Thyroid gland (tissue), 4 donors: ENCODE data around the gene ZNF554. TPM values are rescaled to one million over a fixed set of nuclear protein-coding genes. Genes with fewer than 3 reads are reported as not detected.

ENCODE experiments used
- DNase-seq, 2 donors: peaks; one replicate each; pipeline ENCODE4 v3.0.0-alpha.2; 2019
- H3K27ac ChIP-seq, 3 donors: fragments of 200-600 bp; sonication (generic); 1 replicate in 2 of 3; 2 replicates in 1 of 3; pipeline ENCODE4 v1.5.1; 2016 to 2019; ENCODE audit warnings: mild to moderate bottlenecking in 1 of 3, moderate library complexity in 1 of 3
- H3K27me3 ChIP-seq: fragments of 200-600 bp; sonication (generic); one replicate; pipeline ENCODE4 v1.5.1; 2019
- H3K36me3 ChIP-seq, 2 donors: fragments of 200-600 bp; sonication (generic); one replicate each; pipeline ENCODE4 v1.5.1; 2016 to 2019
- H3K4me1 ChIP-seq, 2 donors: fragments of 200-600 bp; sonication (generic); one replicate each; pipeline ENCODE4 v1.5.1; 2017 to 2019
- H3K4me3 ChIP-seq, 3 donors: fragments of 200-600 bp; sonication (generic); replicated peaks in 1 of 3; 1 replicate in 2 of 3; 2 replicates in 1 of 3; pipeline ENCODE4 v1.5.1; 2016; ENCODE audit warnings: mild to moderate bottlenecking in 1 of 3
- H3K9me3 ChIP-seq: fragments of 200-600 bp; sonication (generic); one replicate; pipeline ENCODE4 v1.5.1; 2017
- POLR2A ChIP-seq, 2 donors: fragments of 450-650 bp; IDR thresholded peaks; one replicate each; pipeline ENCODE4 v1.6.1; 2017; ENCODE audit warnings: antibody characterized with exemption in 2 of 2, mild to moderate bottlenecking in 2 of 2, moderate library complexity in 1 of 2
- WGBS, 2 donors: methylation state at CpG; one replicate each; pipeline ENCODE4 v1.1.5; 2017; 5-methylcytosine and 5-hydroxymethylcytosine counted together
- intact Hi-C: fragments of 100-400 bp; cut with DNase I; formaldehyde crosslinking; loops from one replicate; pipeline ENCODE4 v1.15.1; 2023
- total RNA-seq, 4 donors: library from RNA; depleted of rRNA; stranded (reverse); fragments of >200 nt; gene quantifications; one replicate each; pipeline ENCODE4 v1.2.3, GENCODE V29; 2016
- TF ChIP-seq, protein P1 (sequence below), 6 experiments: fragments of 200-600 bp in 3 of 6; fragments of 450-650 bp in 3 of 6; sonication (generic) in 3 of 6; IDR thresholded peaks; one replicate each; pipeline ENCODE4 v1.5.1; 2016 to 2019; ENCODE audit warnings: antibody characterized with exemption in 6 of 6, mild to moderate bottlenecking in 2 of 6, inconsistent platforms in 1 of 6, moderate library complexity in 1 of 6

The ZNF554 gene
- total RNA-seq, 4 donors from 2014 or later, result 4.9 to 9.2 (median 6.2) TPM

DNA sequence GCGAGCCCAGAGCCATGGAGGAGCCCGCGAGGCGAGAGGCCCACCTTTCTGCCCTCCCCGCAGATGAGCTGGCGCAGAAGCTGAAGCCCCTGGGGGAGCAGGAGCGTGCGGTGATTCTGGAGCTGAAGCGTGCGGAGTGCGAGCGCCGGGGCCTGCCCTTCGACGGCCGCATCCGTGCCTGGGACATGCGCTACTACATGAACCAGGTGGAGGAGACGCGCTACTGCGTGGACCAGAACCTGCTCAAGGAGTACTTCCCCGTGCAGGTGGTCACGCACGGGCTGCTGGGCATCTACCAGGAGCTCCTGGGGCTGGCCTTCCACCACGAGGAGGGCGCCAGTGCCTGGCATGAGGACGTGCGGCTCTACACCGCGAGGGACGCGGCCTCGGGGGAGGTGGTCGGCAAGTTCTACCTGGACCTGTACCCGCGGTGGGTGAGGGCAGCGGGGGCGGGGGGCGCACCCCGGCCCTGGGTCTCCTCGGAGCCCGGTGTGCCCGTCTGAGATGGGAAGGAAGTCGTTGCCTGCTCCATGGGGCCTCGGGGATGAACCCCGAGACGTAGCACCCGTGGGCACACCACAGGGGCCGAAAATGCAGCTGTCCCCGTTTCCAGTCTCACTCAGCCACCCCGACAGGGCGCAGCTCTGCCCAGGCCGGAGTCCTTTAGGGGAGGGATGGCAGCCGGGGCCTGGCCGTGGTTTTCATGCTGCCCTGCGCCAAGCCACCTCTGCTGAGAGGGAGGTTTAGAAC is 12.1 kb upstream of the ZNF554 start:
- WGBS, 2 donors, result 96 to 97% methylated on average over 21 to 39 of the region's 56 CpGs

DNA sequence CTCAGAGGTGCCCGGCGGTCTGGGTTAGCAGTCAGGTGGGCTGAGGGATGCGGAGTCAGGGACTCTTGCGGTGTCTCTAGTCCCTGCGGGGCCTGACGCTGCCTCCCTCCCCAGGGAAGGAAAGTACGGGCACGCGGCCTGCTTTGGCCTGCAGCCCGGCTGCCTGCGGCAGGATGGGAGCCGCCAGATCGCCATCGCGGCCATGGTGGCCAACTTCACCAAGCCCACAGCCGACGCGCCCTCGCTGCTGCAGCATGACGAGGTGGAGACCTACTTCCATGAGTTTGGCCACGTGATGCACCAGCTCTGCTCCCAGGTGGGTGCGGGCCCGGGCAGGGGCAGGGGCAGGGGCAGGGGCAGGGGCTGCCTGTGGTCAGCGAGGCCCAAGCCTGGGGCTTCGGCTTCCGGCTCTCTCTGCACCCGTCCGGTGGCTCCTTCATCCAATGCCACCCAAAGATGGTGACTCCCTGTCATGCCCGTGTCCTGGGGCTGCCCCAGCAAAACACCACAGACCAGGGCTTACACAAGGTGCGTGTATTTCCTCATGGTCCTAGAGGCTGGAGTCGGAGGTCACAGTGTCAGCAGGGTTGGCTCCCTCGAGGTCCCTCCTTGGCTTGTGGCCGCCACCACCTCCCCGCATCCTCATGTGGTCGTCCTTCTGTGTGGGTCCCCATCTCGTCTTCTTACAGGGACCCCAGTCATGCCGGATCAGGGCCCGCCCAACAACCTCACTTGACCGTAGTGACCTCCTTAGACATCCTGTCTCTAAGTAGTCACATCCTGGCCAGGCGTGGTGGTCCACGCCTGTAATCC is 11.3 kb upstream of the ZNF554 start:
- Histone ChIP-seq H3K27ac (no peak overlapping the region), H3K4me1 (no peaks in the 10 kb centered on the region), H3K9me3 (no peaks in the 10 kb centered on the region), H3K4me3 (no peak overlapping the region), H3K36me3 (peaks cover 30 to 45% of the 10 kb centered on the region in 2 donors), H3K27me3 (no peaks in the 10 kb centered on the region)
- no peak for DNase-seq
- intact Hi-C loops, result no loop called here
- TF ChIP-seq POLR2A (IDR thresholded peaks at IDR 0.05), result no peak
- TF ChIP-seq, protein P1, sequence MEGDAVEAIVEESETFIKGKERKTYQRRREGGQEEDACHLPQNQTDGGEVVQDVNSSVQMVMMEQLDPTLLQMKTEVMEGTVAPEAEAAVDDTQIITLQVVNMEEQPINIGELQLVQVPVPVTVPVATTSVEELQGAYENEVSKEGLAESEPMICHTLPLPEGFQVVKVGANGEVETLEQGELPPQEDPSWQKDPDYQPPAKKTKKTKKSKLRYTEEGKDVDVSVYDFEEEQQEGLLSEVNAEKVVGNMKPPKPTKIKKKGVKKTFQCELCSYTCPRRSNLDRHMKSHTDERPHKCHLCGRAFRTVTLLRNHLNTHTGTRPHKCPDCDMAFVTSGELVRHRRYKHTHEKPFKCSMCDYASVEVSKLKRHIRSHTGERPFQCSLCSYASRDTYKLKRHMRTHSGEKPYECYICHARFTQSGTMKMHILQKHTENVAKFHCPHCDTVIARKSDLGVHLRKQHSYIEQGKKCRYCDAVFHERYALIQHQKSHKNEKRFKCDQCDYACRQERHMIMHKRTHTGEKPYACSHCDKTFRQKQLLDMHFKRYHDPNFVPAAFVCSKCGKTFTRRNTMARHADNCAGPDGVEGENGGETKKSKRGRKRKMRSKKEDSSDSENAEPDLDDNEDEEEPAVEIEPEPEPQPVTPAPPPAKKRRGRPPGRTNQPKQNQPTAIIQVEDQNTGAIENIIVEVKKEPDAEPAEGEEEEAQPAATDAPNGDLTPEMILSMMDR (IDR thresholded peaks at IDR 0.05), result no peak
- 88 to 93% methylated on average over 11 to 36 of the region's 41 CpGs for WGBS, 2 donors

More for the DNA sequence above, 12.1 kb upstream of the ZNF554 start:
- Histone ChIP-seq H3K36me3 (peaks cover 30 to 45% of the 10 kb centered on the region in 2 donors), H3K9me3 (no peaks in the 10 kb centered on the region), H3K4me1 (no peaks in the 10 kb centered on the region), H3K4me3 (no peak overlapping the region), H3K27ac (no peak overlapping the region), H3K27me3 (no peaks in the 10 kb centered on the region)
- DNase-seq, result no peak
- intact Hi-C loops, result no loop called here
- no peak for TF ChIP-seq POLR2A (IDR thresholded peaks at IDR 0.05)
- TF ChIP-seq, protein P1 (IDR thresholded peaks at IDR 0.05), result no peak

DNA sequence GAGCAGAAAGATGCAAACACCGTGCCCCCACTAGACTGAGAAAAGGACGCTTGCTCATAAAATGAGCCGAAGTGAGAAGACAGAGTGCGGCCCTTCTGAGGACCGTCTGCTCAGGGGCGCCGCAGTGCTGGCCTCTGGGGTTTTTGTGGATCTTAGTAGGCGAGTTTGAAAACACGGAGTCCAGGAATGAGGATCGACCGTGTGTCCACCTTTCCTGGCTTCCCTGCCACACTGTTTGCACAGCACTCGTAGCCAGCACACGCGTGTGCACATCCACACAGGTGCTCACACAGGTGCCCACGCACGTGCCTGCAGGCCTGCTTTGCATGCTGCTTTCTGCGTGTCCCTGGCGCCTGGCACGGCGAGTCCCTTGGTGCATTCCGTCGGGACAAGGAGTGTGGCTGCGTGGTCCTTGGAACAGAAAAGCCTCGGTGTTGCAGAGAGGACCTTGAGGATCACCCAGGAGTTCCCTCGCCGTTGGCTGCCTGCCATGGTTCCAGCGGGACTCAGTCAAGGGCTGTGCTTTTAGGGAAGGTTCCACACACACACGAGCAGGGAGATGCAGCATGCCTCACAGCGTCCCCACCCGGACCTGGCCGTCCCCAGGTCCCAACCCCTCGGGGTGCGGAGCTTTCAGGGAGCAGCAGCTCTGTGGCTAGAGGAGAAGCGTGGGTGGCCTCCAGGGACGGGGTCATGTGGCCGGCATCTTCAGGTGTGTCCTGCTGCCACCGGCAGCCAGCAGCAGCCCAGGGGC is 10.1 kb upstream of the ZNF554 start:
- Histone ChIP-seq H3K9me3 (no peaks in the 10 kb centered on the region), H3K27ac (no peak overlapping the region), H3K36me3 (peaks cover 30 to 45% of the 10 kb centered on the region in 2 donors), H3K27me3 (no peaks in the 10 kb centered on the region), H3K4me1 (no peaks in the 10 kb centered on the region), H3K4me3 (no peak overlapping the region)
- 93% methylated on average over 26 to 33 of the region's 37 CpGs for WGBS, 2 donors
- intact Hi-C loops, result no loop called here
- TF ChIP-seq POLR2A (IDR thresholded peaks at IDR 0.05), result no peak
- TF ChIP-seq, protein P1 (IDR thresholded peaks at IDR 0.05), result no peak
- no peak for DNase-seq

DNA sequence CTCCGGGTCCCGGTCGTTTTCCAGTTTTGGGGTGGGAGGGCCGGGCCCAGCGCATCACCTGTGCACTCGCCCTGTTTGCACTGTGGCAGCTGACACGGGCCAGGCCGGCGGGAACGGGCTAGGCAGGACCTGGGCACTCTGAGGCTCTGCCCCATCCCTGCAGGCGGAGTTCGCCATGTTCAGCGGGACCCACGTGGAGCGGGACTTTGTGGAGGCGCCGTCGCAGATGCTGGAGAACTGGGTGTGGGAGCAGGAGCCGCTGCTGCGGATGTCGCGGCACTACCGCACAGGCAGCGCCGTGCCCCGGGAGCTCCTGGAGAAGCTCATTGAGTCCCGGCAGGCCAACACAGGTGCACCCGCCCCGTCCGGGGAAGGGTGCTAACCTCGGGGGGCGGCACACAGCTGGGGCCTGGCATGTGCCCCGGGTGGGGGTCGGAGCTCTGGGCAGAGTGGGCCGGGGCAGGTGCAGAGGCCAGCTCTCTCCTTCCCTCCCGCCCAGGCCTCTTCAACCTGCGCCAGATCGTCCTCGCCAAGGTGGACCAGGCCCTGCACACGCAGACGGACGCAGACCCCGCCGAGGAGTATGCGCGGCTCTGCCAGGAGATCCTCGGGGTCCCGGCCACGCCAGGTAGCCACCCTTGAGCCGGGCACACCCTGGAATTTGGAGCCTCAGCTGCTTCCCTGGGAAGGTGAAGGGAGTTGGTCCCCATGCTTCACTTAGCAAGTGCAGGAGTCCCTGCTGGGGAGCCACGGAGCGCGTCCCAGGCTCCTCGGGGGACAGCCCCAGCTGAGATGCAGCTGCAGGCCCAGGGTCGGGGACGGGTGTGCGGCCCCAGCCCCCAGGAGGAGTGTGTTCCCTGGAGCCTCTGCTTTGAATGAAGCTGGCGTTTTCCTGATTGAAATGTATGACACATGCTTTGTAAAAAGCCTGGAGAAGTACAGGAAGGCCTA is 9.3 kb upstream of the ZNF554 start:
- TF ChIP-seq, protein P1 (IDR thresholded peaks at IDR 0.05), result no peak
- no peak for TF ChIP-seq POLR2A (IDR thresholded peaks at IDR 0.05)

More for the DNA sequence above, 9.3 kb upstream of the ZNF554 start:
- Histone ChIP-seq H3K36me3 (peaks cover 30 to 37% of the 10 kb centered on the region in 2 donors), H3K4me1 (no peaks in the 10 kb centered on the region), H3K4me3 (no peak overlapping the region), H3K27me3 (no peaks in the 10 kb centered on the region), H3K9me3 (no peaks in the 10 kb centered on the region), H3K27ac (no peak overlapping the region)
- WGBS, 2 donors, result 97% methylated on average over 25 to 36 of the region's 58 CpGs
- DNase-seq, result no peak
- intact Hi-C loops, result no loop called here
